ENCODE data around the gene NOL4L. TPM values are rescaled to one million over a fixed set of nuclear protein-coding genes. Genes with fewer than 3 reads are reported as not detected.

Gene NOL4L
- total RNA-seq, 4 donors from 2014 or later: 5.8 to 19.4 (median 12.8) TPM

DNA sequence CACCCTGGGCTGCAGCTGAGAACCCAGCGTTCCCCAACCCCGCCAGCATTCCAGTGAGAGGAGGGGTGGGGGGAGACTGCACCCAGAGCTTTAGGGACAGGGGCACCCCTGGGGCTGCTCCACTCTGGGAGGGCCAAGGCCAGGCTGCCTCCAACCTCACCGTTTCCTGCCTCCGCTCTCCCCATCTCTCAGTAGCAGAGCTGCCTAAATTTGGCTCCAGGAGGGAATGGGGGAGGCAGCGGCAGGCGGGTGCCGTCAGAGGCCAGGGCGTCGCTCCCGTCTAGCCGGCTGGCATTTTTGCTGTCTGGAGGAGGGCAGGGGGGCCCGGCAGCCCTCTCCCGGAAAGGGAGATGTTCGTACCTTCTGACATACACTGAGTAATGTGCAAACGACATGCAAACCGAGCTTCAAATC is 46.6 kb downstream of the NOL4L start:
- intact Hi-C loops (cut with DNase I): no loop called here
- WGBS: 55% methylated on average over 15 of the region's 16 CpGs

GRCh38 chr20:32537657-32538525 is 47.2 kb downstream of the NOL4L start:
- H3K4me1 ChIP-seq: peaks cover 17 to 39% (median 35%) of the 10 kb centered on the region in 4 donors
- 83% methylated on average over 17 of the region's 18 CpGs for WGBS
- DNase-seq (ENCODE audit: extremely low spot score): no peak
- H3K27ac ChIP-seq (replicated peaks in 1 of 4): no peak overlapping the region
- peak overlapping the region in 3 of 4 donors; percentile 53 to 67 (median 55) for H3K4me3 ChIP-seq
- peaks cover 0 to 31% (median 0%) of the 10 kb centered on the region in 4 donors for H3K27me3 ChIP-seq
- H3K36me3 ChIP-seq: no peaks in the 10 kb centered on the region
- H3K9me3 ChIP-seq: no peaks in the 10 kb centered on the region
- TF ChIP-seq POLR2AphosphoS5 (IDR thresholded peaks at IDR 0.05) (no peak), EP300 (IDR thresholded peaks at IDR 0.05) (no peak), POLR2A (IDR thresholded peaks at IDR 0.05; ENCODE audit: low read depth) (no peak)
- TF ChIP-seq, protein P1, sequence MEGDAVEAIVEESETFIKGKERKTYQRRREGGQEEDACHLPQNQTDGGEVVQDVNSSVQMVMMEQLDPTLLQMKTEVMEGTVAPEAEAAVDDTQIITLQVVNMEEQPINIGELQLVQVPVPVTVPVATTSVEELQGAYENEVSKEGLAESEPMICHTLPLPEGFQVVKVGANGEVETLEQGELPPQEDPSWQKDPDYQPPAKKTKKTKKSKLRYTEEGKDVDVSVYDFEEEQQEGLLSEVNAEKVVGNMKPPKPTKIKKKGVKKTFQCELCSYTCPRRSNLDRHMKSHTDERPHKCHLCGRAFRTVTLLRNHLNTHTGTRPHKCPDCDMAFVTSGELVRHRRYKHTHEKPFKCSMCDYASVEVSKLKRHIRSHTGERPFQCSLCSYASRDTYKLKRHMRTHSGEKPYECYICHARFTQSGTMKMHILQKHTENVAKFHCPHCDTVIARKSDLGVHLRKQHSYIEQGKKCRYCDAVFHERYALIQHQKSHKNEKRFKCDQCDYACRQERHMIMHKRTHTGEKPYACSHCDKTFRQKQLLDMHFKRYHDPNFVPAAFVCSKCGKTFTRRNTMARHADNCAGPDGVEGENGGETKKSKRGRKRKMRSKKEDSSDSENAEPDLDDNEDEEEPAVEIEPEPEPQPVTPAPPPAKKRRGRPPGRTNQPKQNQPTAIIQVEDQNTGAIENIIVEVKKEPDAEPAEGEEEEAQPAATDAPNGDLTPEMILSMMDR (IDR thresholded peaks at IDR 0.05): no peak
- intact Hi-C loops (cut with DNase I): no loop called here

More for the DNA sequence above, 46.6 kb downstream of the NOL4L start:
- no peaks in the 10 kb centered on the region for H3K9me3 ChIP-seq
- TF ChIP-seq POLR2A (IDR thresholded peaks at IDR 0.05; ENCODE audit: low read depth): no peak
- no peak for TF ChIP-seq EP300 (IDR thresholded peaks at IDR 0.05)
- TF ChIP-seq POLR2AphosphoS5 (IDR thresholded peaks at IDR 0.05): no peak
- TF ChIP-seq, protein P1 (IDR thresholded peaks at IDR 0.05): no peak
- peaks cover 0 to 31% (median 0%) of the 10 kb centered on the region in 4 donors for H3K27me3 ChIP-seq
- peaks cover 17 to 39% (median 35%) of the 10 kb centered on the region in 4 donors for H3K4me1 ChIP-seq
- no peak overlapping the region for H3K4me3 ChIP-seq
- no peak overlapping the region for H3K27ac ChIP-seq (replicated peaks in 1 of 4)
- no peak for DNase-seq (ENCODE audit: extremely low spot score)
- no peaks in the 10 kb centered on the region for H3K36me3 ChIP-seq

- Histone ChIP-seq H3K4me1 (peaks cover 17 to 39% (median 35%) of the 10 kb centered on the region in 4 donors), H3K9me3 (no peaks in the 10 kb centered on the region), H3K36me3 (no peaks in the 10 kb centered on the region), H3K27me3 (peaks cover 0 to 31% (median 0%) of the 10 kb centered on the region in 4 donors), H3K4me3 (peak overlapping the region; percentile 53 to 67 (median 56)), H3K27ac (replicated peaks in 1 of 4) (no peak overlapping the region)
- TF ChIP-seq, protein P1 (IDR thresholded peaks at IDR 0.05): no peak
- TF ChIP-seq POLR2AphosphoS5 (IDR thresholded peaks at IDR 0.05): no peak
- TF ChIP-seq EP300 (IDR thresholded peaks at IDR 0.05): no peak
- no peak for TF ChIP-seq POLR2A (IDR thresholded peaks at IDR 0.05; ENCODE audit: low read depth)
- WGBS: 5% methylated on average over 17 of the region's 62 CpGs
- no peak for DNase-seq (ENCODE audit: extremely low spot score)
- intact Hi-C loops (cut with DNase I): no loop called here
Measured at GRCh38 chr20:32536851-32537656, 48.1 kb downstream of the NOL4L start.

GRCh38 chr20:32535953-32536823 is 48.9 kb downstream of the NOL4L start:
- Histone ChIP-seq H3K4me1 (peaks cover 17 to 39% (median 35%) of the 10 kb centered on the region in 4 donors), H3K4me3 (peak overlapping the region; percentile 53 to 67 (median 56)), H3K27me3 (peaks cover 0 to 24% (median 0%) of the 10 kb centered on the region in 4 donors), H3K36me3 (no peaks in the 10 kb centered on the region), H3K27ac (replicated peaks in 1 of 4) (peak overlapping the region in 2 of 4 donors; percentile 38 to 53), H3K9me3 (no peaks in the 10 kb centered on the region)
- TF ChIP-seq POLR2A (IDR thresholded peaks at IDR 0.05; ENCODE audit: low read depth) (no peak), EP300 (IDR thresholded peaks at IDR 0.05) (no peak), POLR2AphosphoS5 (IDR thresholded peaks at IDR 0.05) (no peak)
- TF ChIP-seq, protein P1 (IDR thresholded peaks at IDR 0.05): no peak
- intact Hi-C loops (cut with DNase I): no loop called here
- no peak for DNase-seq (ENCODE audit: extremely low spot score)
- 10% methylated on average over 15 of the region's 68 CpGs for WGBS
